ENCODE results near the gene TXNRD2. TPM values are rescaled to one million over a fixed set of nuclear protein-coding genes. Genes with fewer than 3 reads are reported as not detected.

TXNRD2 gene
- total and polyA plus RNA-seq, 10 of the 15 experiments (the other 5 are each of a cell fraction or from before 2014, with no cell fraction given), result 1.6 to 26.0 (median 13.9) TPM

DNA sequence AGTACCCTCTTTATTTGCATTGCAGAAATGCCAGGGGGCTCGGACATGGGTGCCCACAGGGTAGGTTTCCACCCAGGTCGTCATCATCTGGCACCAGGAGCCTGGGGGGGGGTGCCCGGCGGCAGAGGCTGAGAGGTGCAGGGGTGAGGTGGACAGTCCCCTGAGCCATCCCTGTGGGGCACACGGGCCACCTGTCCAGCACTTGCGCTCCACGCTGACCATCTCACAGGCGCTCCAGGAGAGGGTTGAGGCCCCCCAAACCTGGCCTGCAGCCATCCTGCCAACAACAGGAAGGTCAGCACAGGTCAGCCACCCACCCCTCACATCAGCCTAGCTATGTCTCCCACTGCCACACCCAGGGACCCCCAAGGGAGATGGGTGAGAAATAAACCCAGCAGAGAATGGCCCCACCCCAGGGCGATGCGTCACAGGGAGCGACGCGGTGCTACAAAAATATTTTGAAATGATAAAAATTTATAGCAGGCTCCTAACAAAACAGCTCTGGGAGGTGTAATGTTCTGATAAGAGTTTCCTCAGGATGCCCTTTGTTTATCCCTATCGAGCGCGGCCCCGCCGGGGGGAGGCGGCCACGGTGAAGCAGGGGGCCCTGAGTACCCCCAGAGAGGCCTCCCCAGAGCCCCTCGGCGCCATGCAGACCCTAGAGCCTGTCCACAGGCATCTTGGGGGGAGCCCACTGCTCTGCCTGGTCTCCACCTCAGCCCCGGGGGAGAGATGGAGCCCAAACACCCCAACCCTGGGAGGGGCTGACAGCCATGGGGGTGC, 65.9 kb downstream of the TXNRD2 start:
- H3K4me2 ChIP-seq (ENCODE audit: control insufficient read depth, insufficient read depth), result no peak overlapping the region
- FAIRE-seq (no peak), ATAC-seq (no peak), DNase-seq (ENCODE audit: low read depth, low spot score) (no peak)
- no peaks in the 10 kb centered on the region for H3K4me1 ChIP-seq (ENCODE audit: control insufficient read depth, insufficient read depth, low read length)
- WGBS (ENCODE audit: insufficient coverage, insufficient replicate concordance, low lambda C conversion rate, missing lambda C conversion rate), result 66% methylated on average over 22 of the region's 23 CpGs
- no peak overlapping the region for H3K4me3 ChIP-seq
- H3K27me3 ChIP-seq (replicated peaks in 1 of 2; ENCODE audit: control insufficient read depth in 2 of 2, insufficient read depth in 2 of 2, low read length in 1 of 2), result no peaks in the 10 kb centered on the region
- TF ChIP-seq WRNIP1 (IDR thresholded peaks at IDR 0.05; ENCODE audit: borderline replicate concordance, low read depth, low read length), result no peak
- TF ChIP-seq, protein P1, sequence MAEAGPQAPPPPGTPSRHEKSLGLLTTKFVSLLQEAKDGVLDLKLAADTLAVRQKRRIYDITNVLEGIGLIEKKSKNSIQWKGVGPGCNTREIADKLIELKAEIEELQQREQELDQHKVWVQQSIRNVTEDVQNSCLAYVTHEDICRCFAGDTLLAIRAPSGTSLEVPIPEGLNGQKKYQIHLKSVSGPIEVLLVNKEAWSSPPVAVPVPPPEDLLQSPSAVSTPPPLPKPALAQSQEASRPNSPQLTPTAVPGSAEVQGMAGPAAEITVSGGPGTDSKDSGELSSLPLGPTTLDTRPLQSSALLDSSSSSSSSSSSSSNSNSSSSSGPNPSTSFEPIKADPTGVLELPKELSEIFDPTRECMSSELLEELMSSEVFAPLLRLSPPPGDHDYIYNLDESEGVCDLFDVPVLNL (IDR thresholded peaks at IDR 0.05; ENCODE audit: low read depth, low read length), result no peak
- TF ChIP-seq NRF1 (conservative IDR thresholded peaks at IDR 0.05; ENCODE audit: low read depth, low read length), result no peak
- TF ChIP-seq JUND (IDR thresholded peaks at IDR 0.05; ENCODE audit: low read depth, low read length), result no peak
- no peak for TF ChIP-seq IKZF2 (IDR thresholded peaks at IDR 0.05)
- no peak for TF ChIP-seq SP1 (IDR thresholded peaks at IDR 0.05; ENCODE audit: low read depth, low read length)
- TF ChIP-seq PML (IDR thresholded peaks at IDR 0.05; ENCODE audit: low read length), result no peak
- no peak for TF ChIP-seq ETV6 (conservative IDR thresholded peaks at IDR 0.05 in 1 of 2, IDR thresholded peaks at IDR 0.05 in 1 of 2; ENCODE audit: borderline replicate concordance in 1 of 2, low read depth in 1 of 2)
- TF ChIP-seq RCOR1 (conservative IDR thresholded peaks at IDR 0.05; ENCODE audit: low read depth, low read length), result no peak
- no peak for TF ChIP-seq GATAD2B (conservative IDR thresholded peaks at IDR 0.05; ENCODE audit: low read depth)
- no peak for TF ChIP-seq YY1 (IDR thresholded peaks at IDR 0.05; ENCODE audit: low read depth, low read length)
- TF ChIP-seq ZNF274 (IDR thresholded peaks at IDR 0.05; ENCODE audit: insufficient read depth, insufficient read length), result no peak
- H3K36me3 ChIP-seq (ENCODE audit: control insufficient read depth in 2 of 2, insufficient read depth in 2 of 2, low read length in 1 of 2), result no peaks in the 10 kb centered on the region
- SMC1A ChIA-PET (ENCODE audit: uncharacterized antibody, unreplicated experiment), result no interaction called here
- H2AFZ ChIP-seq (ENCODE audit: control insufficient read depth, low read depth, low read length), result no peak overlapping the region
- H3K9ac ChIP-seq (ENCODE audit: control insufficient read depth, insufficient read depth, low read length), result no peak overlapping the region
- no peak overlapping the region for H3K27ac ChIP-seq (ENCODE audit: control insufficient read depth, insufficient read depth)
- no peaks in the 10 kb centered on the region for H3K9me3 ChIP-seq (replicated peaks; ENCODE audit: control insufficient read depth, insufficient read depth, low read length)
- POLR2A ChIA-PET, result no interaction called here
- BruUV-seq (replicated peaks), result no TSS peak
- H3K79me2 ChIP-seq (ENCODE audit: control insufficient read depth, insufficient read depth, low read length), result no peaks in the 10 kb centered on the region
- no peaks in the 10 kb centered on the region for H4K20me1 ChIP-seq (ENCODE audit: control insufficient read depth, insufficient read depth)
- CTCF ChIA-PET, result no interaction called here
- RAD21 ChIA-PET (ENCODE audit: unreplicated experiment), result no interaction called here
- intact Hi-C loops (cut with micrococcal nuclease; ENCODE audit: unreplicated experiment), result no loop called here
- in situ Hi-C loops (cut with MboI), result no loop called here
